Esophagus muscularis mucosa (tissue), 4 donors: ENCODE results near the gene AKTIP. TPM values are rescaled to one million over a fixed set of nuclear protein-coding genes. Genes with fewer than 3 reads are reported as not detected.

Source experiments
- DNase-seq: peaks from one replicate; pipeline ENCODE4 v3.0.0-alpha.2; 2017; ENCODE audit errors: extremely low spot score
- H3K27ac ChIP-seq, 4 donors: fragments of 200-600 bp; sonication (generic); replicated peaks in 1 of 4; 1 replicate in 3 of 4; 2 replicates in 1 of 4; pipeline ENCODE4 v1.5.1; 2016 to 2019; ENCODE audit warnings: mild to moderate bottlenecking in 1 of 4
- H3K27me3 ChIP-seq, 4 donors: fragments of 200-600 bp; sonication (generic); one replicate each; pipeline versions ENCODE4 v1.5.1 to v1.6.0; 2016 to 2019
- H3K36me3 ChIP-seq, 4 donors: fragments of 200-600 bp; sonication (generic); one replicate each; pipeline ENCODE4 v1.5.1; 2016 to 2019
- H3K4me1 ChIP-seq, 4 donors: fragments of 200-600 bp; sonication (generic); one replicate each; pipeline ENCODE4 v1.5.1; 2016 to 2019
- H3K4me3 ChIP-seq, 4 donors: fragments of 200-600 bp; sonication (generic); 1 replicate in 2 of 4; 2 replicates in 2 of 4; pipeline ENCODE4 v1.5.1; 2016 to 2019; ENCODE audit warnings: mild to moderate bottlenecking in 4 of 4, moderate library complexity in 1 of 4
- H3K9me3 ChIP-seq, 4 donors: fragments of 200-600 bp; sonication (generic); 1 replicate in 3 of 4; 2 replicates in 1 of 4; pipeline ENCODE4 v1.5.1; 2016 to 2019
- CTCF ChIP-seq, 3 experiments: fragments of 200-600 bp in 2 of 3; fragments of 450-650 bp in 1 of 3; sonication (generic) in 2 of 3; IDR thresholded peaks; one replicate each; pipeline ENCODE4 v1.5.1; 2017 to 2019; ENCODE audit warnings: antibody characterized with exemption in 3 of 3, mild to moderate bottlenecking in 2 of 3, moderate library complexity in 1 of 3
- EP300 ChIP-seq: sonication (generic); formaldehyde crosslinking; IDR thresholded peaks from one replicate; pipeline ENCODE4 v1.6.1; 2017; ENCODE audit warnings: antibody characterized with exemption
- POLR2A ChIP-seq: fragments of 450-650 bp; IDR thresholded peaks from one replicate; pipeline ENCODE4 v1.6.1; 2017; ENCODE audit warnings: antibody characterized with exemption, moderate library complexity, mild to moderate bottlenecking, low read depth
- POLR2AphosphoS5 ChIP-seq, 2 donors: sonication (generic); formaldehyde crosslinking; IDR thresholded peaks; one replicate each; pipeline ENCODE4 v1.6.1; 2017; ENCODE audit warnings: antibody characterized with exemption in 2 of 2
- WGBS: methylation state at CpG from one replicate; pipeline ENCODE4 v1.1.5; 2018; 5-methylcytosine and 5-hydroxymethylcytosine counted together
- intact Hi-C: fragments of 100-400 bp; cut with DNase I; formaldehyde crosslinking; loops from one replicate; pipeline ENCODE4 v1.15.1; 2023
- total RNA-seq, 4 donors: library from RNA; depleted of rRNA; stranded (reverse); fragments of >200 nt; gene quantifications; one replicate each; pipeline versions ENCODE4 v1.1.0 to v1.2.1, GENCODE V29; 2016

Gene AKTIP
- total RNA-seq, 4 donors from 2014 or later: 44.9 to 59.7 (median 53.9) TPM

GRCh38 chr16:53534206-53534605 lies 31.2 kb upstream of the AKTIP start:
- TF ChIP-seq CTCF (IDR thresholded peaks at IDR 0.05): no peak
- TF ChIP-seq POLR2AphosphoS5 (IDR thresholded peaks at IDR 0.05): no peak
- TF ChIP-seq EP300: no peak
- TF ChIP-seq POLR2A: no peak
- Histone ChIP-seq H3K9me3 (peaks cover 0 to 4% (median 0%) of the 10 kb centered on the region in 4 donors), H3K36me3 (no peaks in the 10 kb centered on the region), H3K27ac (no peak overlapping the region), H3K4me3 (no peak overlapping the region), H3K27me3 (no peaks in the 10 kb centered on the region), H3K4me1 (no peaks in the 10 kb centered on the region)
- DNase-seq: no peak
- intact Hi-C loops: no loop called here
- 80% methylated on average over 2 of the region's 2 CpGs for WGBS

DNA sequence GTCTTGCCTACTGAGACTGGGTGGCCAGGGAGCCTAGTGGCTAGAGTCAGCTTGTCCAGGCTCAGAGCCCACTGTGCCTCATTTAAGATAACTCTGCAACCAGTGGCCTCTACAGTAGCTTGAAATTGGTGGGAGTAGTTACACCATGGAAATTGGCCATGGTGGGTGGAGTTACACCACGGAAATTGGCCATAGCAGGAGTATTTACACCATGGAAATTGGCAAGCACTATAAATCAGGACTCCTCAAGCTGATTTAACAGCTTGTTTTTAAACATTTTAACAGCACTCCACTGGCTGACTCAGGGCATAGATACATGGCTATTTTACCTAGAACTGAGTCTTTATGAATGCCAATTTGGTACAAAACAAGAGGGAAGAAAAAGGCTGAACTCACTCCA lies 27.7 kb upstream of the AKTIP start:
- Histone ChIP-seq H3K27me3 (no peaks in the 10 kb centered on the region), H3K9me3 (peaks cover 0 to 4% (median 0%) of the 10 kb centered on the region in 4 donors), H3K4me3 (no peak overlapping the region), H3K4me1 (no peaks in the 10 kb centered on the region), H3K36me3 (no peaks in the 10 kb centered on the region), H3K27ac (no peak overlapping the region)
- WGBS: 67% methylated on average over 1 of the region's 1 CpG
- intact Hi-C loops: no loop called here
- DNase-seq: no peak
- TF ChIP-seq EP300 (no peak), CTCF (IDR thresholded peaks at IDR 0.05) (no peak), POLR2AphosphoS5 (IDR thresholded peaks at IDR 0.05) (no peak), POLR2A (no peak)

GRCh38 chr16:53530046-53530445 lies 27.0 kb upstream of the AKTIP start:
- Histone ChIP-seq H3K4me3 (no peak overlapping the region), H3K36me3 (no peaks in the 10 kb centered on the region), H3K27me3 (no peaks in the 10 kb centered on the region), H3K9me3 (peaks cover 0 to 4% (median 0%) of the 10 kb centered on the region in 4 donors), H3K27ac (no peak overlapping the region), H3K4me1 (no peaks in the 10 kb centered on the region)
- intact Hi-C loops: no loop called here
- TF ChIP-seq POLR2A (no peak), POLR2AphosphoS5 (IDR thresholded peaks at IDR 0.05) (no peak), EP300 (no peak), CTCF (IDR thresholded peaks at IDR 0.05) (no peak)
- WGBS: 45% methylated on average over 10 of the region's 10 CpGs
- DNase-seq: no peak

DNA sequence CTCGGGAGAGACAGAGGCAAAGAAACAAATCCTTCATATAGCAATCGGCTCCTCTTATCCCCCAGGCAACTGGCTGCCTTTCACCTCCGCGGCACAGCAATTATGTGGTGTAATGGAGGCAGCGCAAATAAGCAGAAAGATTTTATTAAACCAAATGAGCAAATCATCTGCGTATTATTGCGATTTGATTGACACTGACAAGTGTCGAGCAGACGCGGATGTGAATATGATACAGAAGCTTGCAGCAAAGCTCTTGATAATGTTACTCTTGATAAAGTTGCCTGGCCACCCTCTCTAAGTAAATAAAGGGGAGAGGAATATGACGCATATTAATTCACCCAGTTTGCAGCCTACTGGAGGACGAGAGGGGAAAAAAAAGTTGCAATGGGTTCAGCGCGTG lies 26.5 kb upstream of the AKTIP start:
- intact Hi-C loops: no loop called here
- TF ChIP-seq CTCF (IDR thresholded peaks at IDR 0.05) (no peak), POLR2A (no peak), POLR2AphosphoS5 (IDR thresholded peaks at IDR 0.05) (no peak), EP300 (no peak)
- peaks cover 0 to 4% (median 0%) of the 10 kb centered on the region in 4 donors for H3K9me3 ChIP-seq
- DNase-seq: no peak
- no peaks in the 10 kb centered on the region for H3K27me3 ChIP-seq
- no peaks in the 10 kb centered on the region for H3K36me3 ChIP-seq
- H3K27ac ChIP-seq: no peak overlapping the region
- 88% methylated on average over 14 of the region's 14 CpGs for WGBS
- H3K4me3 ChIP-seq: no peak overlapping the region
- H3K4me1 ChIP-seq: no peaks in the 10 kb centered on the region

DNA sequence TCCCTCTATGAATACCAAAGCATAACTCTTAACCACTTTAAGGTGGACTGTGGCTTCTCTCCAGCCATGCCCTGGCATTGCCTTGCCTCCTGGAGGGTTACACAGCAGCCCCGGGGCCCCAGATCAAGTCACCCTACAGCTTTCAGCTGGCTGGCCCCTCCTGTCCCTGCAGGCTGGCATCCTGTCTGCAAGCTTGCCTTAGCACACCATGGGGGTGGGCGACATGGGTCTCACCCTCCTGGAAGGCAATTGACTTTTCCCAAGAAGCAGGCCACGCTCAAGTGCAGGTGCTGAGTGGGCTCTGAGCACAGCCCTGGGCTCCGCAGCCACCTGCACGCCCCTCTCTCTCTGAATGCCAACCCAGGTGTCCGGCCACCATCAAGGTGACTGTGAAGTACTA lies 25.8 kb upstream of the AKTIP start:
- Histone ChIP-seq H3K4me3 (no peak overlapping the region), H3K9me3 (peaks cover 0 to 4% (median 0%) of the 10 kb centered on the region in 4 donors), H3K27ac (no peak overlapping the region), H3K4me1 (no peaks in the 10 kb centered on the region), H3K36me3 (no peaks in the 10 kb centered on the region), H3K27me3 (no peaks in the 10 kb centered on the region)
- WGBS: 83% methylated on average over 6 of the region's 6 CpGs
- DNase-seq: no peak
- TF ChIP-seq EP300: no peak
- no peak for TF ChIP-seq CTCF (IDR thresholded peaks at IDR 0.05)
- TF ChIP-seq POLR2A: no peak
- no peak for TF ChIP-seq POLR2AphosphoS5 (IDR thresholded peaks at IDR 0.05)
- intact Hi-C loops: no loop called here
